Karpas-422 (cell line): ENCODE measurements around the gene TTC24. TPM values are rescaled to one million over a fixed set of nuclear protein-coding genes. Genes with fewer than 3 reads are reported as not detected.

Experiments used
- DNase-seq: peaks from one replicate; pipeline ENCODE4 v3.0.0-alpha.2; 2015
- H2AFZ ChIP-seq: fragments of 200-600 bp; sonication (generic); 2 replicates; pipeline ENCODE4 v1.6.1; 2014; ENCODE audit warnings: antibody characterized with exemption, low read length, mixed read lengths
- H3K27ac ChIP-seq: fragments of 200-600 bp; sonication (generic); 2 replicates; pipeline ENCODE4 v1.5.1; 2014; ENCODE audit warnings: mild to moderate bottlenecking, low read length, moderate library complexity
- H3K27me3 ChIP-seq: fragments of 200-600 bp; sonication (generic); 2 replicates; pipeline ENCODE4 v1.6.1; 2014; ENCODE audit warnings: low read length, mixed read lengths
- H3K36me3 ChIP-seq: fragments of 200-600 bp; sonication (generic); 2 replicates; pipeline ENCODE4 v1.6.1; 2014; ENCODE audit warnings: low read length, mixed read lengths; ENCODE audit not compliant: insufficient read depth
- H3K4me1 ChIP-seq: fragments of 200-600 bp; sonication (generic); 2 replicates; pipeline ENCODE4 v1.6.1; 2014; ENCODE audit warnings: mild to moderate bottlenecking, low read length, mixed read lengths
- H3K4me2 ChIP-seq: fragments of 200-600 bp; sonication (generic); 2 replicates; pipeline ENCODE4 v1.6.1; 2014; ENCODE audit warnings: low read length, low read depth, mild to moderate bottlenecking; ENCODE audit not compliant: poor library complexity, severe bottlenecking
- H3K4me3 ChIP-seq: fragments of 200-600 bp; sonication (generic); 2 replicates; pipeline ENCODE4 v1.5.1; 2014; ENCODE audit warnings: mild to moderate bottlenecking, antibody characterized with exemption, low read length, mixed read lengths
- H3K79me2 ChIP-seq: fragments of 200-600 bp; sonication (generic); 2 replicates; pipeline ENCODE4 v1.6.1; 2014; ENCODE audit warnings: mild to moderate bottlenecking, low read length, mixed read lengths
- H3K9ac ChIP-seq: fragments of 200-600 bp; sonication (generic); 2 replicates; pipeline ENCODE4 v1.6.0; 2014; ENCODE audit warnings: low read length
- H3K9me2 ChIP-seq: fragments of 200-600 bp; sonication (generic), shearing (Covaris generic); replicated peaks from 2 replicates; pipeline ENCODE4 v1.6.0; 2014; ENCODE audit warnings: mild to moderate bottlenecking, low read length, moderate library complexity; ENCODE audit not compliant: insufficient read depth
- H3K9me3 ChIP-seq: fragments of 300-700, 200-600 bp; sonication (generic); 2 replicates; pipeline ENCODE4 v1.6.1; 2014; ENCODE audit warnings: low read length, mixed read lengths
- H4K20me1 ChIP-seq: fragments of 200-600 bp; sonication (generic); 2 replicates; pipeline ENCODE4 v1.6.1; 2014; ENCODE audit warnings: mild to moderate bottlenecking, antibody characterized with exemption, low read length, low read depth; ENCODE audit not compliant: insufficient read depth
- total RNA-seq: library from RNA; depleted of rRNA; stranded (reverse); fragments of >200 nt; shearing (Covaris generic); gene quantifications from 2 replicates; pipeline ENCODE4 v1.2.3, GENCODE V29; 2014; ENCODE audit warnings: low replicate concordance; rRNA removed

TTC24 gene
- 2.9 and 7.8 TPM in 2 replicates for total RNA-seq

DNA sequence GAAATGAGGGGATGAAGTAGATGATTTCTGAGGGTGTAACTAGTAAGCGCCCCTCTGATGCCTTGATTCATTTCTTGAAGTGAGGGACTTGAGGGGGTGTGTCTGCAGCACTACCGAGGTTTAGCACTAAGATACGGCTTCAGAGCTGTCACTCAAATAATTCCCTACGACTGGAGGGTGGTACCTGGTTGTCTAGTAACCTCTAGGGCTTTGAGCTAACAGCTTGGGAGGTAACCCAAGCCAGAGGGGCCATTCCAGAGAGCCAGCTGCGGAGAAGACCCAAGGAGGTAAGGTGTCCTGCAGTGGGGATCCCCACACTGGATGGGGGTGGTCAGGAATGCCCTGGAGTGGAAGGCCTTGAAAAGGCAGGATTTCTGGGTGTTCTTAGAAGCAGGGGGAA, at the start of gene TTC24:
Gene TTC24 (plus strand): TSS at position 252 of the 400 bp plus-strand sequence. CDS start 1,642 bp downstream, outside the sequence.
- Histone ChIP-seq H3K4me3 (no peak within 1 kb of the TSS), H3K9ac (no peak within 1 kb of the TSS), H3K4me1 (peaks cover 30% of the 10 kb centered on the region), H3K4me2 (no peak within 1 kb of the TSS), H3K36me3 (no peaks in the 10 kb centered on the region), H3K9me2 (no peaks in the 10 kb centered on the region), H2AFZ (no peak within 1 kb of the TSS), H3K27me3 (no peaks in the 10 kb centered on the region), H3K79me2 (no peaks in the 10 kb centered on the region), H4K20me1 (no peaks in the 10 kb centered on the region), H3K27ac (no peak within 1 kb of the TSS), H3K9me3 (no peaks in the 10 kb centered on the region)
- no peak for DNase-seq

GRCh38 chr1:156530006-156530405, 49.5 kb upstream of the TTC24 start:
- Histone ChIP-seq H3K9me3 (no peaks in the 10 kb centered on the region), H3K9me2 (no peaks in the 10 kb centered on the region), H3K79me2 (no peaks in the 10 kb centered on the region), H3K9ac (no peak overlapping the region), H3K4me1 (peaks cover 9% of the 10 kb centered on the region), H2AFZ (no peak overlapping the region), H3K27ac (no peak overlapping the region), H3K27me3 (no peaks in the 10 kb centered on the region), H3K4me2 (no peak overlapping the region), H3K36me3 (no peaks in the 10 kb centered on the region), H3K4me3 (no peak overlapping the region), H4K20me1 (no peaks in the 10 kb centered on the region)
- DNase-seq: no peak

- H3K4me1 ChIP-seq: no peaks in the 10 kb centered on the region
Measured at GRCh38 chr1:156532374-156532773, 47.1 kb upstream of the TTC24 start.

DNA sequence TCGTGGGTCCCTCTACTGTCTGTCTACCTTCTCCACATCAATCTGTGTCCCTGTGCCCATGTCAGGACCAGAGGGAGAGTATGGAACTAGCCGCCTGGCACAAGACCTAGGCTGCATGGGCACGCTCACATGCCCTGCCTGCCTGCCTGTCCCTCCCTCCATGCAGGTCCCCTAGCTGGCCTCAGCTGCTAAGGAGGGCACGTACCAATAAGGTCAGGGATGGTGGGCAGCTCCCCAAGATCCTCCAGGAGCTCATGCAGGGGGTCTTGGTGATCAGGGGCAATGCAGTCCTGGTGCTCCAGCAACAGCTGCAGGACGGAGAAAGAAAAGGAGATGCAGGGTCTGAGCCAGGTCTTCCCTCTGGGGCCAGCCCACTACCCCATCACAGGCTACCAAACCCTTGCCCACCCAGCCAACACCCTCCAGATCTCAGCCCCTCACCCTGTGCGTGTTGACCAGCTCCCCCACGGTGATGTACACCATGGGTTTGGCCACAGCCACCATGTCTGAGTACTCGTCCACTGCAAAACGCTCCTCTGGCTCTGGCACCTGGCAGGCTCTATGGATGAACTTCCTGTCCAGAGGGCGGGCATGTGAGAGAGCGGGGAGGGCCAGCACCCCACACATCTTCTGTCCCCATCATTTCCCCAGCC, 45.8 kb upstream of the TTC24 start:
- no peaks in the 10 kb centered on the region for H3K9me2 ChIP-seq
- H3K4me3 ChIP-seq: no peak overlapping the region
- no peaks in the 10 kb centered on the region for H3K79me2 ChIP-seq
- H3K4me2 ChIP-seq: no peak overlapping the region
- no peak for DNase-seq
- H3K27ac ChIP-seq: no peak overlapping the region
- H3K4me1 ChIP-seq: peaks cover 5% of the 10 kb centered on the region
- H3K9me3 ChIP-seq: no peaks in the 10 kb centered on the region
- H4K20me1 ChIP-seq: no peaks in the 10 kb centered on the region
- H2AFZ ChIP-seq: no peak overlapping the region
- H3K36me3 ChIP-seq: no peaks in the 10 kb centered on the region
- no peaks in the 10 kb centered on the region for H3K27me3 ChIP-seq
- no peak overlapping the region for H3K9ac ChIP-seq

More at GRCh38 chr1:156532374-156532773, 47.1 kb upstream of the TTC24 start:
- Histone ChIP-seq H3K4me3 (no peak overlapping the region), H3K9ac (no peak overlapping the region), H3K79me2 (no peaks in the 10 kb centered on the region), H3K27ac (no peak overlapping the region), H2AFZ (no peak overlapping the region), H3K36me3 (no peaks in the 10 kb centered on the region), H3K27me3 (no peaks in the 10 kb centered on the region), H3K9me3 (no peaks in the 10 kb centered on the region), H4K20me1 (no peaks in the 10 kb centered on the region), H3K4me2 (no peak overlapping the region), H3K9me2 (no peaks in the 10 kb centered on the region)
- no peak for DNase-seq

GRCh38 chr1:156534424-156535060, 45.0 kb upstream of the TTC24 start:
- H3K4me3 ChIP-seq: no peak overlapping the region
- no peak overlapping the region for H3K9ac ChIP-seq
- no peaks in the 10 kb centered on the region for H3K79me2 ChIP-seq
- no peaks in the 10 kb centered on the region for H3K27me3 ChIP-seq
- H3K4me1 ChIP-seq: peaks cover 6% of the 10 kb centered on the region
- no peaks in the 10 kb centered on the region for H3K9me3 ChIP-seq
- DNase-seq: no peak
- no peak overlapping the region for H3K4me2 ChIP-seq
- H3K9me2 ChIP-seq: no peaks in the 10 kb centered on the region
- no peak overlapping the region for H3K27ac ChIP-seq
- H4K20me1 ChIP-seq: no peaks in the 10 kb centered on the region
- H3K36me3 ChIP-seq: no peaks in the 10 kb centered on the region
- H2AFZ ChIP-seq: no peak overlapping the region

- Histone ChIP-seq H3K27me3 (no peaks in the 10 kb centered on the region), H3K9ac (no peak overlapping the region), H3K27ac (no peak overlapping the region), H3K4me3 (no peak overlapping the region), H3K79me2 (no peaks in the 10 kb centered on the region), H3K4me2 (no peak overlapping the region), H2AFZ (no peak overlapping the region), H3K9me2 (no peaks in the 10 kb centered on the region), H3K36me3 (no peaks in the 10 kb centered on the region), H3K9me3 (no peaks in the 10 kb centered on the region), H3K4me1 (peaks cover 6% of the 10 kb centered on the region), H4K20me1 (no peaks in the 10 kb centered on the region)
- DNase-seq: no peak
Measured at GRCh38 chr1:156537027-156537426, 42.5 kb upstream of the TTC24 start.

GRCh38 chr1:156538711-156539440, 40.6 kb upstream of the TTC24 start:
- Histone ChIP-seq H3K27me3 (no peaks in the 10 kb centered on the region), H2AFZ (no peak overlapping the region), H3K9ac (no peak overlapping the region), H3K27ac (no peak overlapping the region), H3K79me2 (no peaks in the 10 kb centered on the region), H3K4me1 (peaks cover 6% of the 10 kb centered on the region), H3K9me2 (no peaks in the 10 kb centered on the region), H3K4me2 (no peak overlapping the region), H3K9me3 (no peaks in the 10 kb centered on the region), H4K20me1 (no peaks in the 10 kb centered on the region), H3K4me3 (no peak overlapping the region), H3K36me3 (no peaks in the 10 kb centered on the region)
- no peak for DNase-seq

- no peak overlapping the region for H2AFZ ChIP-seq
- H3K27me3 ChIP-seq: no peaks in the 10 kb centered on the region
- peaks cover 6% of the 10 kb centered on the region for H3K4me1 ChIP-seq
- DNase-seq: no peak
- H3K36me3 ChIP-seq: no peaks in the 10 kb centered on the region
- no peaks in the 10 kb centered on the region for H3K9me3 ChIP-seq
- H4K20me1 ChIP-seq: no peaks in the 10 kb centered on the region
- no peaks in the 10 kb centered on the region for H3K9me2 ChIP-seq
- H3K79me2 ChIP-seq: no peaks in the 10 kb centered on the region
- no peak overlapping the region for H3K27ac ChIP-seq
- no peak overlapping the region for H3K4me3 ChIP-seq
- no peak overlapping the region for H3K4me2 ChIP-seq
- no peak overlapping the region for H3K9ac ChIP-seq
Measured at GRCh38 chr1:156539818-156540355, 39.6 kb upstream of the TTC24 start.
